Suprapubic skin (tissue), 4 donors: ENCODE results near the gene ZC3H14.

Experiments used
- CTCF ChIP-seq, 2 donors: fragments of 200-600 bp in 1 of 2; fragments of 450-650 bp in 1 of 2; sonication (generic) in 1 of 2; IDR thresholded peaks; one replicate each; pipeline ENCODE4 v1.5.1; 2016 to 2019; ENCODE audit warnings: antibody characterized with exemption in 2 of 2, mild to moderate bottlenecking in 1 of 2, moderate library complexity in 1 of 2
- EP300 ChIP-seq: sonication (generic); formaldehyde crosslinking; IDR thresholded peaks from one replicate; pipeline ENCODE4 v1.6.1; 2017; ENCODE audit warnings: antibody characterized with exemption
- POLR2A ChIP-seq, 2 donors: fragments of 450-650 bp; IDR thresholded peaks; one replicate each; pipeline ENCODE4 v1.6.1; 2017; ENCODE audit warnings: antibody characterized with exemption in 2 of 2, mild to moderate bottlenecking in 2 of 2, moderate library complexity in 2 of 2
- POLR2AphosphoS5 ChIP-seq, 3 donors: sonication (generic); formaldehyde crosslinking; IDR thresholded peaks; one replicate each; pipeline ENCODE4 v1.6.1; 2017; ENCODE audit warnings: antibody characterized with exemption in 3 of 3

- TF ChIP-seq POLR2A (IDR thresholded peaks at IDR 0.05), result no peak
- TF ChIP-seq CTCF (IDR thresholded peaks at IDR 0.05), result no peak
- no peak for TF ChIP-seq EP300
- no peak for TF ChIP-seq POLR2AphosphoS5 (IDR thresholded peaks at IDR 0.05)
These were observed 50.7 kb downstream of the ZC3H14 start for GRCh38 chr14:88613552-88614010.
